CD1c-positive myeloid dendritic cell (primary cell): ENCODE measurements around the gene ICA1L.
A peak's percentile ranks its signal among the peaks of the same experiment; 100 is the strongest.
"Not testable (repeated sequence)": the region's sequence is repeated elsewhere in the genome, so short reads cannot be mapped to it uniquely, and the experiment has no call there.

Experiments used
- DNase-seq: peaks from one replicate; pipeline ENCODE4 v3.0.0-alpha.2; 2016; ENCODE audit errors: extremely low spot score

The ICA1L gene

DNA sequence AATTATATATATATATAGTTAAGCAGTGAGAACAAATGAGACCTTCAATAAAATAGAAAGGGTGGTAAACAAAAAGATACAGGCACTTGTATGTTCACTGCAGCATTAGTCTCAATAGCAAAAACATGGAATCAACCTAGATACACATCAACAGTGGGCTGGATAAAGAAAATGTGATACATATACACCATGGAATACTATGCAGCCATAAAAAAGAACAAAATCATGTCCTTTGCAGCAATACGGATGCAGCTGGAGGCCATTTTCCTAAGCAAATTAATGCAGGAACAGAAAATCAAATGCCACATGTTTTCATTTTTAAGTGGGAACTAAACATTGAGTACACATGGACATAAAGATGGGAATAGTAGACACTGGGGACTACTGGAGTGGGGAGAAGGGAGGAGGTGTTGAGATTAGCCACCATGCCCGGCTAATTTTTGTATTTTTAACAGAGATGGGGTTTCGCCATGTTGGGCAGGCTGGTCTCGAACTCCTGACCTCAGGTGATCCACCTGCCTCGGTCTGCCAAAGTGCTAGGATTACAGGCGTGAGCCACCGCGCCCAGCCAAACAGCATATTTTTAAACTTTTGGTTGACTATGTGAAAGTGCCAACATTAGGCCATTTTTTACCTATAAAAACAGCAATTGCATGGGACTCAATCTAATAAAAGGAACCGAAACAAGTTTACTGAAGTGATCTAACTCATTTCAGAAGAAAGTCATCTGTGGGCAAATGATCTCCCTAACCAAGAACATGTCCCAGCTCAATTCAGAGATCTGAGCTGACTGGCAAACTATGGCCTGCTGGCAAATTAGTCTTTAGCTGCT is 23.7 kb downstream of the ICA1L start:
- peak; percentile 66 for DNase-seq

- no peak for DNase-seq
Observed at GRCh38 chr2:202844656-202845055, 26.9 kb downstream of the ICA1L start.

- DNase-seq: no peak
Observed at GRCh38 chr2:202842690-202843089, 28.9 kb downstream of the ICA1L start.

GRCh38 chr2:202841090-202841867 is 30.3 kb downstream of the ICA1L start:
- DNase-seq: no peak

GRCh38 chr2:202831242-202832220 is 40.0 kb downstream of the ICA1L start:
- peak; percentile 56 for DNase-seq

- no peak for DNase-seq
Observed at GRCh38 chr2:202824901-202825300, 46.7 kb downstream of the ICA1L start.

- no peak for DNase-seq
Observed at GRCh38 chr2:202822411-202822810, 49.2 kb downstream of the ICA1L start.

- no peak for DNase-seq
Observed at GRCh38 chr2:202821206-202822160, 50.1 kb downstream of the ICA1L start.

GRCh38 chr2:202818321-202818720 is 53.2 kb downstream of the ICA1L start:
- no peak for DNase-seq

DNA sequence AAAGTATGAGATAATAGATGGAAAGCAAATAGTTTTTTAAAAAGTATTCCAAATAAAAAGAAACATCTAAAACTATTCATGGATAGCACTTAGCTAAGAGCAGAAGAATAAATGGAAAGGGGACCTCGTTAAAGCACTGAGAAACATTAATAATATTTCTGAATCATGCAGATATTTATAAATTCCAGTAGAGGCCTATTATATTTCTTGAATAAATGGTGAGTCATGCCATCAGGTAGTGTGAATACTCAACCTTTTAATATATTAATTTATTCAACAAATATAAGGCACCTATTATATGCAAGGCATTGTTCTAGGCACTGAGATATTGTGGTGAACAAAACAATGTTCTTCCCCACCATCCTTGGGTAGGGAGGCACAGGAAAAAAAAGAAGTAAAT is 53.8 kb downstream of the ICA1L start:
- DNase-seq: no peak

- DNase-seq: no peak
Observed at GRCh38 chr2:202815548-202816360, 55.8 kb downstream of the ICA1L start.

GRCh38 chr2:202814226-202814625 is 57.3 kb downstream of the ICA1L start:
- no peak for DNase-seq

GRCh38 chr2:202813387-202813786 is 58.2 kb downstream of the ICA1L start:
- DNase-seq: no peak

GRCh38 chr2:202808754-202809153 is 62.8 kb downstream of the ICA1L start:
- no peak for DNase-seq

GRCh38 chr2:202807431-202808138 is 64.0 kb downstream of the ICA1L start:
- not testable (repeated sequence) for DNase-seq

DNA sequence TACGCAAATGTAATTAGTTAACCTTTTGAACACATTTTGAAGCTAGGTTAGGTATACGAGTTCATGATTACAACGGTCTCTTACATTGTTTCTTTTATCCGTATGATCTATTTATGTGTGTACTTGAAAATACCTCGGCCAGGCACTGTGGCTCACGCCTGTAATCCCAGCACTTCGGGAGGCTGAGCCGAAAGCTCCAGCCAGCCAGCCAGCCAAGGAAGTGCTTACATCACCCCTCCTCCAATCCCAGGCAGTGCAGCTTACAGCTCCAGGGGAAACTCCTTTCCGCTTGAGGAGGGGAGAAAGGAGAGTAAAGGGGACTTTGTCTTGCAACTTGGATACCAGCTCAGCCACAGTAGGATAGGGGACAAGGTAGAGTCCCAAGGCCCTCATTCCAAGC is 65.7 kb downstream of the ICA1L start:
- not testable (repeated sequence) for DNase-seq

DNA sequence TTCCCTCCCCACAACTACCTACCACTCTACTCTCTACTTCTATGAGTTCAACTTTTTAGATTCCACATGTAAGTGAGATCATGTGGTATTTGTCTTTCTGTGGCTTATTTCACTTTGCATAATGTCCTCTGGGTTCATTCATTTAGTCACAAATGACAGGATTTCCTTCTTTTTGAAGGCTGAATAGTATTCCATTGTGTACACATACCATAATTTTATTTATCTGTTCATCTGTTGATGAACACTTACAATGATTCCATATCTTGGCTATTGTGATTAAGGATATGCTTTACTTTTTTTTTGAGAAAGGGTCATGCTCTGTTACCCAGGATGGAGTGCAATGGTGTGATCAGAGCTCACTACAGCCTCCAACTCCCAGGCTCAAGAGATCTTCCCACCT is 73.6 kb downstream of the ICA1L start:
- no peak for DNase-seq

GRCh38 chr2:202790676-202791075 is 80.9 kb downstream of the ICA1L start:
- DNase-seq: no peak

- no peak for DNase-seq
Observed at GRCh38 chr2:202786842-202787241, 84.7 kb downstream of the ICA1L start.
